Breast epithelium (tissue), 3 donors: ENCODE results near the gene RPS25.

Experiments
- CTCF ChIP-seq, 3 donors: fragments of 450-650 bp; IDR thresholded peaks; one replicate each; pipeline ENCODE4 v1.5.1; 2016 to 2017; ENCODE audit warnings: antibody characterized with exemption in 3 of 3, mild to moderate bottlenecking in 3 of 3, moderate library complexity in 3 of 3
- POLR2A ChIP-seq: fragments of 450-650 bp; IDR thresholded peaks from one replicate; pipeline ENCODE4 v1.6.1; 2016; ENCODE audit warnings: antibody characterized with exemption, mild to moderate bottlenecking, moderate library complexity
- POLR2AphosphoS5 ChIP-seq, 3 donors: sonication (generic); formaldehyde crosslinking; IDR thresholded peaks; one replicate each; pipeline ENCODE4 v1.6.1; 2017; ENCODE audit warnings: antibody characterized with exemption in 3 of 3

- no peak for TF ChIP-seq CTCF (IDR thresholded peaks at IDR 0.05)
- TF ChIP-seq POLR2A = no peak
- TF ChIP-seq POLR2AphosphoS5 (IDR thresholded peaks at IDR 0.05) = no peak
These were observed 16.7 kb upstream of the RPS25 start for GRCh38 chr11:119034813-119035212.
